HL-60 (cell line): ENCODE data around the gene FLT3LG.
A peak's percentile ranks its signal among the peaks of the same experiment; 100 is the strongest.

Experiments used
- DNase-seq, 2 experiments: peaks; one replicate each; pipeline ENCODE4 v3.0.0-alpha.2; 2010 to 2020; ENCODE audit warnings: low read depth in 1 of 2, low spot score in 1 of 2
- H3K27ac ChIP-seq: fragments of 250-450 bp; sonication (Bioruptor Pico); replicated peaks from 2 replicates; pipeline ENCODE4 v1.5.1; 2020; ENCODE audit warnings: mild to moderate bottlenecking, moderate library complexity
- H3K27me3 ChIP-seq: fragments of 250-450 bp; sonication (Bioruptor Pico); 2 replicates; pipeline ENCODE4 v1.5.1; 2021; ENCODE audit warnings: mild to moderate bottlenecking, moderate library complexity; ENCODE audit not compliant: insufficient read depth, poor library complexity, severe bottlenecking
- H3K4me3 ChIP-seq: replicated peaks from 2 replicates; pipeline ENCODE4 v1.5.1; 2011; ENCODE audit warnings: mild to moderate bottlenecking, control low read depth, low read length; ENCODE audit not compliant: insufficient read depth
- CTCF ChIP-seq: IDR thresholded peaks from one replicate; pipeline ENCODE4 v1.5.1; 2011; ENCODE audit warnings: low read length, control low read depth, inconsistent platforms; ENCODE audit not compliant: insufficient read depth
- GABPA ChIP-seq: IDR thresholded peaks from 2 replicates; pipeline ENCODE4 v1.6.1; 2012; ENCODE audit warnings: low read depth
- POLR2AphosphoS5 ChIP-seq: IDR thresholded peaks from 2 replicates; pipeline ENCODE4 v1.6.1; 2012; ENCODE audit warnings: low read depth
- REST ChIP-seq: IDR thresholded peaks from 2 replicates; pipeline ENCODE4 v1.6.1; 2012; ENCODE audit warnings: low read depth; ENCODE audit not compliant: insufficient replicate concordance
- SPI1 ChIP-seq: IDR thresholded peaks from 2 replicates; pipeline ENCODE4 v1.6.1; 2012; ENCODE audit warnings: low read depth, mild to moderate bottlenecking, borderline replicate concordance

The FLT3LG gene

GRCh38 chr19:49490287-49491029 is 16.4 kb downstream of the FLT3LG start:
- DNase-seq = no peak
- H3K27ac ChIP-seq = peak overlapping the region; percentile 98
- TF ChIP-seq SPI1 (no peak), POLR2AphosphoS5 (peak; percentile 50)
- H3K4me3 ChIP-seq = peak overlapping the region; percentile 67
- no peaks in the 10 kb centered on the region for H3K27me3 ChIP-seq

- Histone ChIP-seq H3K4me3 (no peak overlapping the region), H3K27ac (peak overlapping the region; percentile 98; the same call in 1 of the 2 replicates), H3K27me3 (no peaks in the 10 kb centered on the region)
- TF ChIP-seq SPI1 (no peak), REST (no peak), GABPA (no peak), CTCF (no peak), POLR2AphosphoS5 (no peak; the same call in none of the 2 replicates)
- DNase-seq = no peak
Observed at GRCh38 chr19:49491030-49491803, 17.2 kb downstream of the FLT3LG start.

GRCh38 chr19:49491804-49492572 is 18.0 kb downstream of the FLT3LG start:
- no peak for DNase-seq
- no peak for TF ChIP-seq SPI1
- TF ChIP-seq POLR2AphosphoS5 = peak; percentile 76; the same call in 1 of the 2 replicates
- Histone ChIP-seq H3K27me3 (no peaks in the 10 kb centered on the region), H3K27ac (peak overlapping the region; percentile 4; the same call in 1 of the 2 replicates), H3K4me3 (no peak overlapping the region)

- DNase-seq = peak in 1 of 2 experiments; percentile 47
- no peaks in the 10 kb centered on the region for H3K27me3 ChIP-seq
- TF ChIP-seq POLR2AphosphoS5 (peak; percentile 89), REST (no peak), GABPA (no peak), SPI1 (no peak), CTCF (no peak)
- peak overlapping the region; percentile 4; the same call in 1 of the 2 replicates for H3K27ac ChIP-seq
- H3K4me3 ChIP-seq = no peak overlapping the region
Observed at GRCh38 chr19:49492573-49493405, 18.8 kb downstream of the FLT3LG start.
